HG03097 (cell line): ENCODE data around the gene SLC9A8.
"Not testable (repeated sequence)": the region's sequence is repeated elsewhere in the genome, so short reads cannot be mapped to it uniquely, and the experiment has no call there.

Experiments
- ATAC-seq: cut with Tn5 transposase; IDR thresholded peaks from one replicate; pipeline ENCODE4 v1.9.1; 2021; ENCODE audit not compliant: unreplicated experiment, low FRiP score

The SLC9A8 gene

GRCh38 chr20:49812507-49813304 is at the start of gene SLC9A8:
Gene SLC9A8, plus strand, starts transcription at chr20:49812828. Its CDS starts 95 bp downstream, at chr20:49812923.
- peak; percentile 77 for ATAC-seq

GRCh38 chr20:49762940-49763766 is 49.5 kb upstream of the SLC9A8 start:
- ATAC-seq = no peak

DNA sequence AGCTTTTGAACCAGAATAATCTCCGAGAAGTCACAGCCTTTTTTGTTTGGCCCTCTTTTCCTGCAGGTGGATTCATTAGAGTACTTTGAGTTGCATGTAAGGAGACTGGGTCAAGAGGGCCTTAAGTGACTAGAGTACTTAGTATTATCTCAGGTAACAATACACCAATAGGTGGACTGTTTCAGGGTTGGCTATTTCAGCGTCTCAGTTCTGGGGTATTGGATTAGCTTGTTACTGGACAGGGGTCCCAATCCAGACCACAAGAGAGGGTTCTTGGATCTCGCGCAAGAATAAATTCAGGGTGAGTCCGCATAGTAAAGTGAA is 47.3 kb upstream of the SLC9A8 start:
- ATAC-seq = no peak

DNA sequence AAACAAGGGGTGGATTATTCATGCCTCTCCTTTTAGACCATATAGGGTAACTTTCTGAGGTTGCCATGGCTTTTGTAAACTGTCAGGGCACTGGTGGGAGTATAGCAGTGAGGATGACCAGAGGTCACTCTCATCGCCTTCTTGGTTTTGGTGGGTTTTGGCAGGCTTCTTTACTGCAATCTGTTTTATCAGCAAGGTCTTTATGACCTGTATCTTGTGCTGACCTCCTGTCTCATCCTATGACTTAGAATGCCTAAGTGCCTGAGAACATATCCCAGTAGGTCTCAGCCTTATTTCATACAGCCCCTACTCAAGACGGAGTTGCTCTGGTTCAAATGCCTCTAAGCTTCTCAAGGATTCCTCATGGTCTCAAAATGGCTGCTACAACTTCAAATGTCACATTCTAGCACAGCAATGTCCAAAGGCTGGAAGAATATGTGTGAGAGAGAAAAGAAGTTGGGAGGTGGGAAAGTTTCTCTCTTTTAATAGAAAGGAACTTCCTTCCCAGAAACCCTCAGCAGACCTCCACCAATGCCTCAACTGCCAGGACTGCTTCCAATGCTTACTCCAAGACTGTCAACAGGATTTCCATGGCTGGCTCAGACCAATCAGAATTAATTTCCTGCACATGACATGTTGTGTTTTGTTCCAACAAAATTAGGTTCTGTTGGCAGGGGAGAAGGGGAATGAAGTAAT is 46.6 kb upstream of the SLC9A8 start:
- ATAC-seq = no peak

GRCh38 chr20:49766979-49767521 is 45.6 kb upstream of the SLC9A8 start:
- no peak for ATAC-seq

- no peak for ATAC-seq
Measured at GRCh38 chr20:49768204-49769047, 44.2 kb upstream of the SLC9A8 start.

GRCh38 chr20:49769048-49769581 is 43.5 kb upstream of the SLC9A8 start:
- ATAC-seq = no peak

GRCh38 chr20:49770634-49771033 is 42.0 kb upstream of the SLC9A8 start:
- no peak for ATAC-seq

DNA sequence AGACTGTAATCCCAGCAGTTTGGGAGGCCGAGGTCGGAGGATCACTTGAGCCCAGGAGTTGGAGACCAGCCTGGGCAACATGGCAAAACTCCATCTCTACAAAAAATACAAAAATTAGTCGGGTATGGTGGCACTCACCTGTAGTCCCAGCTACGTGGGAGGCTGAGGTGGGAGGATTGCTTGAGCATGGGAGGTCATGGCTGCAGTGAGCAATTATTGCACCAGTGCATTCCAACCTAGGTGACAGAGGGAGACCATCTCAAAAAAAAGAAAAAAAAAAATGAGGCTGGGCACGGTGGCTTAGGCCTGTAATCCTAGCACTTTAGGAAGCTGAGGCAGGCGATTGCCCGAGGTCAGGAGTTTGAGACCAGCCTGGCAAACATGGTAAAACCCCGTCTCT is 38.4 kb upstream of the SLC9A8 start:
- ATAC-seq = not testable (repeated sequence)

- ATAC-seq = no peak
Measured at GRCh38 chr20:49775229-49775693, 37.4 kb upstream of the SLC9A8 start.

DNA sequence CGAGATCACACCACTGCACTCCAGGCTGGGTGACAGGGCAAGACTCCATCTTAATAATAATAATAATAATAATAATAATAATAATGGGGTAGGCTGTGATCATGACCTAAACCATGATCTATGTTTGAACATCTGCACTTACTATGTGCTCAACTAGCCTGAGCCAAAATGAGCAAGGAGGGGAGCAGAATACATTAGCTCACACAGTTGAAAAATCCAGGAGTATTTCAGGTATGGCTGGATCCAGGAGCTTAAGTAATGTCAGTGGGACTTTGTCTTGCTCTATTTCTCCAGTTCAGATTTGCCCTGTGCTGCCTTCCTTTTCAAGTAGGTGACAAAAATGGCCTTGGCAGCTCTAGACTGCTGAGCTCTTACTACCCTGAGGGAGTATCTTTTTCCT is 32.7 kb upstream of the SLC9A8 start:
- no peak for ATAC-seq

- no peak for ATAC-seq
Measured at GRCh38 chr20:49781676-49782075, 31.0 kb upstream of the SLC9A8 start.

DNA sequence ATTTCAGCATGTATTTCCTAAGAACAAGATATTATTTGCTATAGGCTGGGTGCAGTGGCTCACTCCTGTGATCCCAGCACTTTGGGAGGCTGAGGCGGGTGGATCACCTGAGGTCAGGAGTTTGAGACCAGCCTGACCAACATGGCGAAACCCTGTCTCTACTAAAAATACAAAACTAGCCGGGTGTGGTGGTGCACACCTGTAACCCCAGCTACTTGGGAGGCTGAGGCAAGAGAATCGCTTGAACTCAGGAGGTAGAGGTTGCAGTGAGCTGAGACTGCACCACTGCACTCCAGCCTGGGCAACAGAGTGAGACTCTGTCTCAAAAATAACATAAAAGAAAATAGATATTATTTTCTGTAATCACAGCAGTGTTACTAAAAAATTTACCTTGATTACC is 30.2 kb upstream of the SLC9A8 start:
- ATAC-seq = not testable (repeated sequence)

DNA sequence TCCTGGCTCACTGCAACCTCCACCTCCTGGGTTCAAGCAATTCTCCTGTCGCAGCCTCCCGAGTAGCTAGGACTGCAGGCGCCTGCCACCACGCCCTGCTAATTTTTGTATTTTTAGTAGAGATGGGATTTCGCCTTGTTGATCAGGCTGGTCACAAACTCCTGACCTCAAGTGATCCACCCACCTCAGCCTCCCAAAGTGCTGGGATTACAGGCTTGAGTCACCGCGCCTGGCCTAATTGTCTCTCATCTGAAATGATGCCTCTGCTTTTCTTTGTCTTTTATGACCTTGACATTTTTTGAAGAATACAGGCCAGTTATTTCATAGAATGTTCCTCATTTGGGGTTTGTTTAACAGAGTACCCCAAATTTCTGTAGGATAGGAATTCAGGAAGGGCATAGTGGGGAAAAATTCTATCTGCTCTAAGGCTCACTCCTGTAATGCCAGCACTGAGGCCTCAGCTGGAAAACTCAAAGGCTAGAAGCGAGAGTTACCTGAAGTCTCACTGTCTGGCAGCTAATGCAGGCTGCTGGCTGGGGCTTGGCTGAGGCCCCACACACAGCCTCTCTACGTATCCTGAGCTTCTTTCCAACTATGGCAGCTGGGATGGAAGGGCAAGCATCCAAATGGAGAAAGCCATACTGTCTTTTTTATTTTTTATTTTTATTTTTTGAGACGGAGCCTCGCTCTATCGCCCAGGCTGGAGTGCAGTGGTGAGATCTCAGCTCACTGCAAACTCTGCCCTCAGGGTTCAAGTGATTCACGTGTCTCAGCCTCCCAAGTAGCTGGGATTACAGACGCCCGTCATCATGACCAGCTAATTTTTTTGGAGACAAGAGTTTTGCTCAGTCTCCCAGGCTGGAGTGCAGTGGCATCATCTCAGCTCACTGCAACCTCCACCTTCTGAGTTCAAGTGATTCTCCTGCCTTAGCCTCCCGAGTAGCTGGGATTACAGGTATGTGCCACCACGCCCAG is 29.3 kb upstream of the SLC9A8 start:
- not testable (repeated sequence) for ATAC-seq

- ATAC-seq = no peak
Measured at GRCh38 chr20:49784291-49784690, 28.3 kb upstream of the SLC9A8 start.

DNA sequence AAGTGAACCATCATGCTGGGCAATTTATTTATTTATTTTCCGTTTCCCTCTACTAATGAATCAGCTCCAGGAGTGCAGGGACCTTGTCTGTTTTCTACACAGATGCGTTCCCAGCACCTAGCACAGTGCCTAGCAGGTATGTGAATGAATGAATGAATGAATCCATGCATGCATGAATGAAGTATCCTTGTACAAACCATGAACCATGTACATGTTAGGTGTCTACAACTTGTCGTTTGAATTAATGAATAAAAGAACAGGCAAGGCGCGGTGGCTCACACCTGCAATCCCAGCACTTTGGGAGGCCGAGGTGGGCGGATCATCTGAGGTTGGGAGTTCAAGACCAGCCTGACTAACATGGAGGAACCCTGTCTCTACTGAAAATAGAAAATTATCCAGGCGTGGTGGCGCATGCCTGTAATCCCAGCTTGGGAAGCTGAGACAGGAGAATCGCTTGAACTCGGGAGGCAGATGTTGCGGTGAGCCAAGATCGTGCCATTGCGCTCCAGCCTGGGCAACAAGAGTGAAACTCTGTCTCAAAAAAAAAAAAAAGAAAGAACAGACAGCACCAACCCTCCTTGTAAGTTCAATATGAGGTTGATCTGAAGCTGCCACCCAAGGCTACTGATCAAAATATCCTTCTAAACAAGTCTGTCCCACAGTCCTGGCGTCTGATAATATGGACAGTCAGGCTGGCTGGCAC is 27.3 kb upstream of the SLC9A8 start:
- no peak for ATAC-seq

- peak; percentile 79 for ATAC-seq
Measured at GRCh38 chr20:49785852-49786175, 26.8 kb upstream of the SLC9A8 start.

DNA sequence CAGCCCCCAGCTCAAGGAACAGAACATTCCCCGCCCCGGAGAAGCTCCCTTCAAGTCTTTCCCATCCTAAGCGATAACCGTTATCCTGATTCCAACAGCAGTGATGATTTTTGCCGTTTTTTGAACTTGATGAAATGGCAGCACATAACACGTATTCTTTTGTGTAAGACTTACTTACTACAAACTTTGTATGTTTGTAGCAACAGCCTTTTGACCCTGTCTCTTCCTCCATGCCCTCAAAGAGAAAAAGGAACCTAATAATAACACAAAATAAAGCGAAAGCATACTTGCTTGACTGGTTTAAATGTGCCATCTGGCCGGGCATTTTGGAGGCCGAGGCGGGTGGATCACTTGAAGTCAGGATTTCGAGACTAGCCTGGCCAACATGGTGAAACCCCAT is 26.4 kb upstream of the SLC9A8 start:
- ATAC-seq = peak; percentile 32
